Daoy (cell line): ENCODE results near the gene SPEM3. TPM values are rescaled to one million over a fixed set of nuclear protein-coding genes. Genes with fewer than 3 reads are reported as not detected.

Experiments used
- DNase-seq: peaks from one replicate; pipeline ENCODE4 v3.0.0-alpha.2; 2015; ENCODE audit warnings: low read depth
- total RNA-seq: library from RNA; depleted of rRNA; stranded (reverse); fragments of >200 nt; shearing (Covaris generic); gene quantifications from 2 replicates; pipeline ENCODE4 v1.2.3, GENCODE V29; 2014

The SPEM3 gene
- total RNA-seq, 1 experiment from 2014 or later = not detected

- DNase-seq = no peak
Measured at GRCh38 chr17:7421186-7421585, 7.5 kb upstream of the SPEM3 start.

GRCh38 chr17:7423679-7424078 lies 5.0 kb upstream of the SPEM3 start:
- DNase-seq = no peak

GRCh38 chr17:7425316-7425715 lies 3.3 kb upstream of the SPEM3 start, which contains the start of gene SPEM2:
Gene SPEM2 (plus strand): TSS chr17:7425616. CDS start chr17:7425689, 73 bp downstream.
- no peak for DNase-seq

- no peak for DNase-seq
Measured at GRCh38 chr17:7425756-7426155, 2.9 kb upstream of the SPEM3 start.

GRCh38 chr17:7426203-7426863 lies 2.3 kb upstream of the SPEM3 start:
- no peak for DNase-seq

GRCh38 chr17:7426896-7427489 lies 1.7 kb upstream of the SPEM3 start:
- no peak for DNase-seq

GRCh38 chr17:7427549-7427948 lies 1.1 kb upstream of the SPEM3 start:
- no peak for DNase-seq

GRCh38 chr17:7429722-7430121 lies 1.1 kb downstream of the SPEM3 start:
- DNase-seq = no peak

GRCh38 chr17:7431231-7431630 lies 2.6 kb downstream of the SPEM3 start:
- no peak for DNase-seq

GRCh38 chr17:7432296-7432695 lies 3.6 kb downstream of the SPEM3 start:
- DNase-seq = no peak

- peak; percentile 70 for DNase-seq
Measured at GRCh38 chr17:7435676-7436555, 7.3 kb downstream of the SPEM3 start.

GRCh38 chr17:7436556-7437368 lies 8.1 kb downstream of the SPEM3 start:
- DNase-seq = peak; percentile 92

GRCh38 chr17:7437369-7437863 lies 8.8 kb downstream of the SPEM3 start:
- no peak for DNase-seq

GRCh38 chr17:7437950-7438614 lies 9.4 kb downstream of the SPEM3 start:
- peak; percentile 72 for DNase-seq

GRCh38 chr17:7438656-7439460 lies 10.2 kb downstream of the SPEM3 start:
- DNase-seq = no peak

GRCh38 chr17:7439462-7440112 lies 10.9 kb downstream of the SPEM3 start, which contains the start of gene FGF11:
Gene FGF11 (plus strand): TSS chr17:7439512. CDS start chr17:7439621, 109 bp downstream.
- no peak for DNase-seq

- peak; percentile 65 for DNase-seq
Measured at GRCh38 chr17:7440113-7440833, 11.6 kb downstream of the SPEM3 start.

GRCh38 chr17:7440834-7441195 lies 12.2 kb downstream of the SPEM3 start:
- DNase-seq = peak; percentile 73

- DNase-seq = no peak
Measured at GRCh38 chr17:7441266-7441665, 12.6 kb downstream of the SPEM3 start.
